RWPE2 (cell line): ENCODE results near the gene RAP1GAP.

Experiments used
- ATAC-seq: fragments of 200-7000 bp; cut with Tn5 transposase; 3 replicates; pipeline ENCODE4 v1.9.1; 2021; ENCODE audit warnings: low read depth
- DNase-seq: peaks from one replicate; pipeline ENCODE4 v3.0.0-alpha.2; 2020; ENCODE audit warnings: low spot score
- H3K27ac ChIP-seq: fragments of 450-650 bp; 2 replicates; pipeline ENCODE4 v1.5.1; 2017; ENCODE audit warnings: mild to moderate bottlenecking; ENCODE audit not compliant: poor library complexity, severe bottlenecking
- H3K27me3 ChIP-seq: fragments of 250-450 bp; sonication (Bioruptor Pico); 2 replicates; pipeline ENCODE4 v1.5.1; 2021; ENCODE audit warnings: mild to moderate bottlenecking, moderate library complexity; ENCODE audit not compliant: insufficient read depth, poor library complexity, severe bottlenecking
- H3K36me3 ChIP-seq: fragments of 250-450 bp; sonication (Bioruptor Pico); 2 replicates; pipeline ENCODE4 v1.5.1; 2020; ENCODE audit warnings: low read depth, mild to moderate bottlenecking, moderate library complexity
- H3K4me1 ChIP-seq: fragments of 250-450 bp; sonication (Bioruptor Pico); 2 replicates; pipeline ENCODE4 v1.5.1; 2021; ENCODE audit warnings: mild to moderate bottlenecking, moderate library complexity; ENCODE audit not compliant: insufficient read depth, poor library complexity, severe bottlenecking
- H3K4me3 ChIP-seq: fragments of 250-450 bp; sonication (Bioruptor Pico); 2 replicates; pipeline ENCODE4 v1.5.1; 2021; ENCODE audit warnings: mild to moderate bottlenecking, moderate library complexity; ENCODE audit not compliant: severe bottlenecking
- H3K9me3 ChIP-seq: fragments of 250-450 bp; sonication (Bioruptor Pico); 2 replicates; pipeline ENCODE4 v1.5.1; 2021; ENCODE audit warnings: mild to moderate bottlenecking, moderate library complexity; ENCODE audit not compliant: severe bottlenecking
- TF ChIP-seq, protein P1 (sequence below): fragments of 450-650 bp; IDR thresholded peaks from one replicate; pipeline ENCODE4 v1.5.1; 2017; ENCODE audit warnings: mild to moderate bottlenecking, moderate library complexity; ENCODE audit not compliant: poor library complexity, severe bottlenecking

RAP1GAP gene

DNA sequence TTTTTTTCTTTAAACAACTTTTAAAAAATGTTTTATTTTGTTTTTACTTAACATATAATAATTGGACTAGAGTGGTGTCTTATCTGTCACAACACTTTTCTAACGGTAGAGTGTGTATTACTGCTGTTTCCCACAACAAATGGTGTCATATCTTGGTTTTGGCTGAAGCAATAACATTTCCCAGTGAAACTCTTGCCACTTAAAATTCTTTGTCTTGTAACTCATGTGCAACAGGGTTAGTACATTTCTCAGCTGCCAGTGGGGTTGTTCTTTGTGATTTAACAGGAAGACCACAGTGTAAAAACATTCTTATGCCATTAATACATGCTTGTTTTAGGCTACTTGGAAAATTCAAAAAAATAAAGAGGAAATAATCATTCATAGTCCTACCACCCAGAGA is 116.4 kb downstream of the RAP1GAP start:
- Histone ChIP-seq H3K27ac (no peak overlapping the region), H3K27me3 (no peaks in the 10 kb centered on the region), H3K36me3 (no peaks in the 10 kb centered on the region), H3K9me3 (no peaks in the 10 kb centered on the region), H3K4me1 (no peaks in the 10 kb centered on the region), H3K4me3 (no peak overlapping the region)
- DNase-seq (no peak), ATAC-seq (no peak)
- TF ChIP-seq, protein P1, sequence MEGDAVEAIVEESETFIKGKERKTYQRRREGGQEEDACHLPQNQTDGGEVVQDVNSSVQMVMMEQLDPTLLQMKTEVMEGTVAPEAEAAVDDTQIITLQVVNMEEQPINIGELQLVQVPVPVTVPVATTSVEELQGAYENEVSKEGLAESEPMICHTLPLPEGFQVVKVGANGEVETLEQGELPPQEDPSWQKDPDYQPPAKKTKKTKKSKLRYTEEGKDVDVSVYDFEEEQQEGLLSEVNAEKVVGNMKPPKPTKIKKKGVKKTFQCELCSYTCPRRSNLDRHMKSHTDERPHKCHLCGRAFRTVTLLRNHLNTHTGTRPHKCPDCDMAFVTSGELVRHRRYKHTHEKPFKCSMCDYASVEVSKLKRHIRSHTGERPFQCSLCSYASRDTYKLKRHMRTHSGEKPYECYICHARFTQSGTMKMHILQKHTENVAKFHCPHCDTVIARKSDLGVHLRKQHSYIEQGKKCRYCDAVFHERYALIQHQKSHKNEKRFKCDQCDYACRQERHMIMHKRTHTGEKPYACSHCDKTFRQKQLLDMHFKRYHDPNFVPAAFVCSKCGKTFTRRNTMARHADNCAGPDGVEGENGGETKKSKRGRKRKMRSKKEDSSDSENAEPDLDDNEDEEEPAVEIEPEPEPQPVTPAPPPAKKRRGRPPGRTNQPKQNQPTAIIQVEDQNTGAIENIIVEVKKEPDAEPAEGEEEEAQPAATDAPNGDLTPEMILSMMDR = no peak

DNA sequence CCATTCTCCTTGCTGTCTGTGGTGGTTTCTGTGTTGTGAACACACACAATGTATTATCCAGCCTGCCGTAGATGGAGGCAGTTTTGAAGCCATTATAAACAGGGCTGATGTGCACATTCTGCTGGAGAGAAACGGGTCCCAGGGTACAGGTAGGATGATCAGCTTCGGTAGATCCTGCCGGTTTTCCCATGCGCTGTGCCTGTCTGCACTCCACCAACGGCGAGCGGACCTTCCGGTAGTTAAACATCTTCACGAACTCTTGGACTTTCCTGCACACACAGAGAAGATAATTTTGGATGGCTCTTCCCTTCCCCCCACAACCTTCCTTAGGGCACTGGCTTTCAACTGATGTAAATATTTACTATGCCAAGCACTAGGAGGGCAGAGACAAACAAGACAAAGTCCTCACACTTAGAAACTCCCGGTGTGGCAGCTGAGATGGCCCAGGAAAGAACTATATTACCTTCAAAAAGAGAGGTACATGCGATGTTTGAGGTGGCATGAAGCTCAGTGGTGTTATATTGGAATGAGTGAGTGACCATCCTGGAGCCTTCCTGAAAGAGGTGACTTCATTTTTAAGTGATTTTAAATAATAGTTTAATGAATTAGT is 118.2 kb downstream of the RAP1GAP start:
- Histone ChIP-seq H3K27ac (no peak overlapping the region), H3K27me3 (no peaks in the 10 kb centered on the region), H3K9me3 (no peaks in the 10 kb centered on the region), H3K36me3 (no peaks in the 10 kb centered on the region), H3K4me1 (no peaks in the 10 kb centered on the region), H3K4me3 (no peak overlapping the region)
- DNase-seq (no peak), ATAC-seq (no peak)
- TF ChIP-seq, protein P1 = no peak

GRCh38 chr1:21550097-21550496 is 119.1 kb downstream of the RAP1GAP start:
- no peaks in the 10 kb centered on the region for H3K36me3 ChIP-seq
- no peaks in the 10 kb centered on the region for H3K27me3 ChIP-seq
- H3K27ac ChIP-seq = no peak overlapping the region
- TF ChIP-seq, protein P1 = no peak
- H3K9me3 ChIP-seq = no peaks in the 10 kb centered on the region
- H3K4me1 ChIP-seq = no peaks in the 10 kb centered on the region
- H3K4me3 ChIP-seq = no peak overlapping the region
- DNase-seq (no peak), ATAC-seq (no peak)

- no peak for ATAC-seq
- H3K27ac ChIP-seq = no peak overlapping the region
- no peak overlapping the region for H3K4me3 ChIP-seq
- no peak for DNase-seq
- no peaks in the 10 kb centered on the region for H3K4me1 ChIP-seq
- no peaks in the 10 kb centered on the region for H3K36me3 ChIP-seq
- H3K27me3 ChIP-seq = no peaks in the 10 kb centered on the region
- no peaks in the 10 kb centered on the region for H3K9me3 ChIP-seq
- TF ChIP-seq, protein P1 = no peak
Observed at GRCh38 chr1:21547876-21548275, 121.3 kb downstream of the RAP1GAP start.
